ENCODE measurements around the gene ILDR1.

GRCh38 chr3:122057671-122058070 is 35.6 kb upstream of the ILDR1 start:
- TF ChIP-seq GATA2 (IDR thresholded peaks at IDR 0.05; ENCODE audit: low read depth, low read length) (no peak), GATA3 (IDR thresholded peaks at IDR 0.05; ENCODE audit: low read depth, low read length) (no peak)

All from SH-SY5Y (cell line).